SK-N-SH (cell line): Measurements from ENCODE around the gene IFT25. TPM values are rescaled to one million over a fixed set of nuclear protein-coding genes. Genes with fewer than 3 reads are reported as not detected.
A peak's percentile ranks its signal among the peaks of the same experiment; 100 is the strongest.

ENCODE experiments used
- CTCF ChIA-PET: fragments of 300-600, 350-600 bp; formaldehyde crosslinking; extraction: SDS; loops from one replicate; lab custom pipeline; 2021; lab: Yijun Ruan, JAX
- POLR2A ChIA-PET: fragments of 350-600 bp; sonication (Branson Sonifier 250); formaldehyde crosslinking; extraction: SDS; loops from one replicate; lab custom pipeline; 2020; ENCODE audit warnings: antibody characterized with exemption, inconsistent platforms; lab: Yijun Ruan, JAX
- DNase-seq: peaks from one replicate; pipeline ENCODE4 v3.0.0; 2012
- H2AFZ ChIP-seq: fragments of 200-600 bp; sonication (generic); 2 replicates; pipeline ENCODE4 v1.8.1; 2016; ENCODE audit warnings: antibody characterized with exemption, mild to moderate bottlenecking, low read depth
- H3F3A ChIP-seq: fragments of 200-600 bp; sonication (generic); replicated peaks from 2 replicates; pipeline ENCODE3; 2016; ENCODE audit warnings: antibody characterized with exemption, mild to moderate bottlenecking; ENCODE audit not compliant: insufficient read depth
- H3K27ac ChIP-seq, 2 experiments: fragments of 200-500 bp in 1 of 2; fragments of 200-600 bp in 1 of 2; sonication (Bioruptor generic) in 1 of 2; sonication (generic), shearing (Covaris generic) in 1 of 2; 2 replicates each; pipeline versions ENCODE4 v1.5.1 to v1.6.1; 2014 to 2016; ENCODE audit warnings: low read depth in 2 of 2, inconsistent platforms in 1 of 2, low read length in 1 of 2, mild to moderate bottlenecking in 1 of 2, mixed read lengths in 1 of 2
- H3K27me3 ChIP-seq: fragments of 200-600 bp; sonication (generic), shearing (Covaris generic); 2 replicates; pipeline ENCODE4 v1.6.1; 2016; ENCODE audit warnings: mixed run types; ENCODE audit not compliant: insufficient read depth
- H3K36me3 ChIP-seq, 2 experiments: fragments of 200-500 bp in 1 of 2; fragments of 200-600 bp in 1 of 2; sonication (Bioruptor generic) in 1 of 2; sonication (generic) in 1 of 2; replicated peaks in 1 of 2; 2 replicates each; pipeline versions ENCODE3 to v1.5.1; 2014 to 2016; ENCODE audit warnings: low read length in 1 of 2, mild to moderate bottlenecking in 1 of 2; ENCODE audit not compliant: insufficient read depth in 2 of 2, control insufficient read depth in 1 of 2
- H3K4me1 ChIP-seq, 2 experiments: fragments of 200-500 bp in 1 of 2; fragments of 200-600 bp in 1 of 2; sonication (Bioruptor generic) in 1 of 2; sonication (generic), shearing (Covaris generic) in 1 of 2; 2 replicates each; pipeline versions ENCODE4 v1.5.1 to v1.6.1; 2014 to 2016; ENCODE audit warnings: low read depth in 1 of 2, low read length in 1 of 2, mixed run types in 1 of 2; ENCODE audit not compliant: insufficient read depth in 2 of 2, control insufficient read depth in 1 of 2
- H3K4me2 ChIP-seq: fragments of 200-600 bp; sonication (generic), shearing (Covaris generic); 2 replicates; pipeline ENCODE4 v1.6.1; 2017; ENCODE audit warnings: mixed run types
- H3K4me3 ChIP-seq, 2 experiments: fragments of 200-500 bp in 1 of 2; fragments of 200-600 bp in 1 of 2; sonication (Bioruptor generic) in 1 of 2; sonication (generic), shearing (Covaris generic) in 1 of 2; 2 replicates each; pipeline versions ENCODE4 v1.5.1 to v1.8.1; 2014 to 2016; ENCODE audit warnings: low read depth in 2 of 2, inconsistent platforms in 1 of 2, low read length in 1 of 2, mild to moderate bottlenecking in 1 of 2, mixed read lengths in 1 of 2, moderate library complexity in 1 of 2
- H3K79me2 ChIP-seq: fragments of 200-600 bp; sonication (generic); 2 replicates; pipeline ENCODE4 v1.8.1; 2017; ENCODE audit warnings: mild to moderate bottlenecking; ENCODE audit not compliant: insufficient read depth
- H3K9ac ChIP-seq: fragments of 200-600 bp; sonication (generic); 2 replicates; pipeline ENCODE4 v1.6.1; 2017; ENCODE audit warnings: mixed run types
- H3K9me2 ChIP-seq: fragments of 200-600 bp; sonication (generic); 2 replicates; pipeline ENCODE4 v1.6.1; 2017; ENCODE audit warnings: mixed run types
- H3K9me3 ChIP-seq: fragments of 200-600 bp; sonication (generic); 2 replicates; pipeline ENCODE4 v1.6.1; 2017; ENCODE audit warnings: mixed run types, mild to moderate bottlenecking, moderate library complexity
- H4K20me1 ChIP-seq: fragments of 200-600 bp; sonication (generic); 2 replicates; pipeline ENCODE4 v1.6.1; 2017; ENCODE audit warnings: mild to moderate bottlenecking, mixed run types; ENCODE audit not compliant: insufficient read depth
- FOSL2 ChIP-seq: IDR thresholded peaks from 2 replicates; pipeline ENCODE4 v1.4.0; 2012; ENCODE audit warnings: low read depth, mild to moderate bottlenecking, moderate library complexity, borderline replicate concordance
- FOXJ3 ChIP-seq: sonication (generic); formaldehyde crosslinking; IDR thresholded peaks from 2 replicates; pipeline ENCODE4 v1.5.1; 2020; ENCODE audit warnings: mild to moderate bottlenecking, missing genetic modification reagents
- GATA2 ChIP-seq: sonication (generic); formaldehyde crosslinking; IDR thresholded peaks from 2 replicates; pipeline ENCODE4 v1.5.0; 2020; ENCODE audit warnings: mild to moderate bottlenecking, missing genetic modification reagents
- MEF2A ChIP-seq: IDR thresholded peaks from 2 replicates; pipeline ENCODE4 v1.4.0; 2012; ENCODE audit warnings: low read depth, borderline replicate concordance
- MXI1 ChIP-seq: IDR thresholded peaks from 2 replicates; pipeline ENCODE4 v1.6.1; 2012; ENCODE audit warnings: mild to moderate bottlenecking, low read depth, low read length, improper control_type of control experiment
- NFIC ChIP-seq: IDR thresholded peaks from 2 replicates; pipeline ENCODE4 v1.4.0; 2012; ENCODE audit warnings: borderline replicate concordance
- NRF1 ChIP-seq: IDR thresholded peaks from 2 replicates; pipeline ENCODE4 v1.6.1; 2012; ENCODE audit warnings: low read depth, mild to moderate bottlenecking, low read length
- TAF1 ChIP-seq: IDR thresholded peaks from 2 replicates; pipeline ENCODE4 v1.6.1; 2012; ENCODE audit warnings: low read depth, mild to moderate bottlenecking, low read length, moderate library complexity, borderline replicate concordance
- WGBS: methylation state at CpG from one replicate; pipeline ENCODE4 v1.1.6; 2017; ENCODE audit warnings: low lambda C conversion rate; 5-methylcytosine and 5-hydroxymethylcytosine counted together
- polyA plus RNA-seq, 3 experiments: library from polyadenylated mRNA; depleted of rRNA; stranded (reverse); fragments of >200 nt; gene quantifications; 2 replicates each; pipeline ENCODE4 v1.2.3, GENCODE V29; 2012
- TF ChIP-seq, protein P1 (sequence below): IDR thresholded peaks from 2 replicates; pipeline ENCODE4 v1.6.1; 2012; ENCODE audit warnings: mild to moderate bottlenecking, low read depth, low read length, moderate library complexity
- TF ChIP-seq, protein P2 (sequence below): IDR thresholded peaks from 2 replicates; pipeline ENCODE4; 2012
- TF ChIP-seq, protein P3 (sequence below): fragments of 150-350 bp; IDR thresholded peaks from 2 replicates; pipeline ENCODE4 v1.6.1; 2017; ENCODE audit warnings: antibody characterized with exemption, low read length, low read depth, borderline replicate concordance

IFT25 gene
- polyA plus RNA-seq, 1 of the 3 experiments (the other 2 are of a cell fraction): 25.7 TPM

DNA sequence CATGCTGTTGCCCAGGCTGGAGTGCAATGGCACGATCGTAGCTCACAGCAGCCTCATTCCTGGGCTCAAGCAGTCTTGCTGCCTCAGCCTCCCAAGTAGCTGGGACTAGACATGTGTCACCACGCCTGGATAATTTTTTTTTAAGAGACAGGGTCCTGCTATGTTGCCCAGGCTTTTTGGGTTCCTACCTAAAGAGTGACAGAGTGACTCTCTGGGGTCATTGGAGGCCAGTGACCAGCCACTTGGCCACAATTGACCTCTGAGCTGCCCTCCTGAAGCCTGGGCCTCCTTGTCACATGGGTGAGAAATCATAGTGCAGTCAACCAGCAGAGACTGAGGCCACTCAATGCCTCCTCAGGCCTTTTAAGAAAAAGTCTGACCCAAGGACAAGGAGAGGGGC lies 45.8 kb downstream of the IFT25 start:
- H2AFZ ChIP-seq: no peak overlapping the region
- DNase-seq: no peak
- no peaks in the 10 kb centered on the region for H3K9me2 ChIP-seq
- H4K20me1 ChIP-seq: no peaks in the 10 kb centered on the region
- H3K9me3 ChIP-seq: no peaks in the 10 kb centered on the region
- no peaks in the 10 kb centered on the region for H3K79me2 ChIP-seq
- WGBS: 91% methylated on average over 3 of the region's 3 CpGs
- H3K9ac ChIP-seq: no peak overlapping the region
- CTCF ChIA-PET: interaction anchor here (0.7 to 3.2 kb wide), 5 partner anchors 10 to 48 kb away, joined by 3 to 14 read pairs (median 3); partner anchors contain the start of gene YIPF1
- no peak overlapping the region for H3K4me3 ChIP-seq
- no peak overlapping the region for H3K27ac ChIP-seq
- TF ChIP-seq MXI1: no peak
- no peak for TF ChIP-seq FOSL2
- TF ChIP-seq FOXJ3 (CRISPR knock-in tag): no peak
- TF ChIP-seq MEF2A: no peak
- TF ChIP-seq, protein P1, sequence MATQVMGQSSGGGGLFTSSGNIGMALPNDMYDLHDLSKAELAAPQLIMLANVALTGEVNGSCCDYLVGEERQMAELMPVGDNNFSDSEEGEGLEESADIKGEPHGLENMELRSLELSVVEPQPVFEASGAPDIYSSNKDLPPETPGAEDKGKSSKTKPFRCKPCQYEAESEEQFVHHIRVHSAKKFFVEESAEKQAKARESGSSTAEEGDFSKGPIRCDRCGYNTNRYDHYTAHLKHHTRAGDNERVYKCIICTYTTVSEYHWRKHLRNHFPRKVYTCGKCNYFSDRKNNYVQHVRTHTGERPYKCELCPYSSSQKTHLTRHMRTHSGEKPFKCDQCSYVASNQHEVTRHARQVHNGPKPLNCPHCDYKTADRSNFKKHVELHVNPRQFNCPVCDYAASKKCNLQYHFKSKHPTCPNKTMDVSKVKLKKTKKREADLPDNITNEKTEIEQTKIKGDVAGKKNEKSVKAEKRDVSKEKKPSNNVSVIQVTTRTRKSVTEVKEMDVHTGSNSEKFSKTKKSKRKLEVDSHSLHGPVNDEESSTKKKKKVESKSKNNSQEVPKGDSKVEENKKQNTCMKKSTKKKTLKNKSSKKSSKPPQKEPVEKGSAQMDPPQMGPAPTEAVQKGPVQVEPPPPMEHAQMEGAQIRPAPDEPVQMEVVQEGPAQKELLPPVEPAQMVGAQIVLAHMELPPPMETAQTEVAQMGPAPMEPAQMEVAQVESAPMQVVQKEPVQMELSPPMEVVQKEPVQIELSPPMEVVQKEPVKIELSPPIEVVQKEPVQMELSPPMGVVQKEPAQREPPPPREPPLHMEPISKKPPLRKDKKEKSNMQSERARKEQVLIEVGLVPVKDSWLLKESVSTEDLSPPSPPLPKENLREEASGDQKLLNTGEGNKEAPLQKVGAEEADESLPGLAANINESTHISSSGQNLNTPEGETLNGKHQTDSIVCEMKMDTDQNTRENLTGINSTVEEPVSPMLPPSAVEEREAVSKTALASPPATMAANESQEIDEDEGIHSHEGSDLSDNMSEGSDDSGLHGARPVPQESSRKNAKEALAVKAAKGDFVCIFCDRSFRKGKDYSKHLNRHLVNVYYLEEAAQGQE: no peak
- no peak for TF ChIP-seq GATA2
- no peaks in the 10 kb centered on the region for H3K27me3 ChIP-seq
- H3K4me1 ChIP-seq: no peaks in the 10 kb centered on the region; a peak in 1 of 4 replicates
- peaks cover 4% of the 10 kb centered on the region for H3F3A ChIP-seq
- POLR2A ChIA-PET: no interaction called here
- no peak overlapping the region for H3K4me2 ChIP-seq
- H3K36me3 ChIP-seq: no peaks in the 10 kb centered on the region

DNA sequence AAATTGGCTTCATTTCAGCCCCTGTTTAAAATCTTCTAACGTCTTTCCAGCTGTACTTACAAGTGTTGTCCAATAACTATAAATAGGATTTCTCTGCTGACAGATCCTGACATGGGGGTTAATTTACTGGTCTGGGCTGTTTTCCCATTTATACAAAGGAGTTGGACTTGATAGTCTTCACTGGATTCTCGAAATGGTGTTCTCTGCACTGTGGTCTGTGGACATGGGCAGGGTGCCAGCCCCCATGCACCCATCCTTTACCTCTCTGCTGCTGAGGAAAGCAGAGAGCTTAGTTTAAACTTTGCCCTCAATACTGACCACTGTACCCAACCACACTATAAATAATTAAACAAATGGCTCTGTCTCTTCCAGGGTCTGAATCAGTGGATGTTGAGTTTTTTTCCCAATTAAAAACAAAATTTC lies 46.3 kb downstream of the IFT25 start:
- 28% methylated on average over 2 of the region's 2 CpGs for WGBS
- ChIA-PET POLR2A (interaction anchor here (1.2 kb wide), 1 partner anchor 45 kb away, joined by 3 read pairs; no protein-coding TSS in a partner anchor), CTCF (interaction anchor here (0.7 to 3.2 kb wide), 4 partner anchors 9 to 49 kb away, joined by 3 to 14 read pairs (median 3); partner anchors contain the start of gene YIPF1)
- Histone ChIP-seq H3K9me3 (no peaks in the 10 kb centered on the region), H3K27ac (no peak overlapping the region), H3K9ac (no peak overlapping the region), H3K27me3 (no peaks in the 10 kb centered on the region), H3K4me2 (no peak overlapping the region), H3K4me1 (no peaks in the 10 kb centered on the region; a peak in 1 of 4 replicates), H3K9me2 (no peaks in the 10 kb centered on the region), H3K36me3 (no peaks in the 10 kb centered on the region), H2AFZ (no peak overlapping the region), H3K79me2 (no peaks in the 10 kb centered on the region), H3F3A (peaks cover 4% of the 10 kb centered on the region), H3K4me3 (no peak overlapping the region), H4K20me1 (no peaks in the 10 kb centered on the region)
- TF ChIP-seq NRF1: no peak
- TF ChIP-seq TAF1: no peak
- TF ChIP-seq, protein P2, sequence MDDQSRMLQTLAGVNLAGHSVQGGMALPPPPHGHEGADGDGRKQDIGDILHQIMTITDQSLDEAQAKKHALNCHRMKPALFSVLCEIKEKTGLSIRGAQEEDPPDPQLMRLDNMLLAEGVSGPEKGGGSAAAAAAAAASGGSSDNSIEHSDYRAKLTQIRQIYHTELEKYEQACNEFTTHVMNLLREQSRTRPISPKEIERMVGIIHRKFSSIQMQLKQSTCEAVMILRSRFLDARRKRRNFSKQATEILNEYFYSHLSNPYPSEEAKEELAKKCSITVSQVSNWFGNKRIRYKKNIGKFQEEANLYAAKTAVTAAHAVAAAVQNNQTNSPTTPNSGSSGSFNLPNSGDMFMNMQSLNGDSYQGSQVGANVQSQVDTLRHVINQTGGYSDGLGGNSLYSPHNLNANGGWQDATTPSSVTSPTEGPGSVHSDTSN: peak; percentile 19; the same call in 1 of the 2 replicates
- no peak for TF ChIP-seq MEF2A
- TF ChIP-seq, protein P1: no peak
- TF ChIP-seq NFIC: peak; percentile 31; the same call in 1 of the 2 replicates
- TF ChIP-seq, protein P3, sequence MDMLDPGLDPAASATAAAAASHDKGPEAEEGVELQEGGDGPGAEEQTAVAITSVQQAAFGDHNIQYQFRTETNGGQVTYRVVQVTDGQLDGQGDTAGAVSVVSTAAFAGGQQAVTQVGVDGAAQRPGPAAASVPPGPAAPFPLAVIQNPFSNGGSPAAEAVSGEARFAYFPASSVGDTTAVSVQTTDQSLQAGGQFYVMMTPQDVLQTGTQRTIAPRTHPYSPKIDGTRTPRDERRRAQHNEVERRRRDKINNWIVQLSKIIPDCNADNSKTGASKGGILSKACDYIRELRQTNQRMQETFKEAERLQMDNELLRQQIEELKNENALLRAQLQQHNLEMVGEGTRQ: no peak
- DNase-seq: no peak
